Trophoblast cell (in vitro differentiated cells and primary cell): ENCODE data around the gene CIB1.

ENCODE experiments used
- DNase-seq, 2 donors: peaks; one replicate each; pipeline ENCODE4 v3.0.0-alpha.2; 2016
- H2AFZ ChIP-seq: 2 replicates; pipeline ENCODE4 v1.6.1; 2013; ENCODE audit warnings: low read length, moderate library complexity, mild to moderate bottlenecking; ENCODE audit not compliant: insufficient read depth, poor library complexity
- H2AK5ac ChIP-seq: 2 replicates; pipeline ENCODE4 v1.6.1; 2013; ENCODE audit warnings: mild to moderate bottlenecking, low read length
- H2BK120ac ChIP-seq: 2 replicates; pipeline ENCODE4 v1.6.1; 2013; ENCODE audit warnings: low read length, mild to moderate bottlenecking, moderate library complexity; ENCODE audit not compliant: insufficient read depth, poor library complexity
- H2BK12ac ChIP-seq: 2 replicates; pipeline ENCODE4 v1.6.1; 2013; ENCODE audit warnings: mild to moderate bottlenecking, low read length, moderate library complexity
- H2BK5ac ChIP-seq: 2 replicates; pipeline ENCODE4 v1.6.1; 2013; ENCODE audit warnings: low read length, low read depth, moderate library complexity, mild to moderate bottlenecking; ENCODE audit not compliant: poor library complexity
- H3K14ac ChIP-seq: 2 replicates; pipeline ENCODE4 v1.6.1; 2013; ENCODE audit warnings: mild to moderate bottlenecking, low read length
- H3K18ac ChIP-seq: 2 replicates; pipeline ENCODE4 v1.6.1; 2013; ENCODE audit warnings: mild to moderate bottlenecking, low read length
- H3K23ac ChIP-seq: 2 replicates; pipeline ENCODE4 v1.6.1; 2013; ENCODE audit warnings: low read length
- H3K27ac ChIP-seq: 2 replicates; pipeline ENCODE4 v1.5.1; 2013; ENCODE audit warnings: low read depth, mild to moderate bottlenecking, inconsistent platforms, low read length, moderate library complexity
- H3K27me3 ChIP-seq: 2 replicates; pipeline ENCODE4 v1.6.1; 2013; ENCODE audit warnings: inconsistent platforms, mild to moderate bottlenecking, low read length, moderate library complexity; ENCODE audit not compliant: insufficient read depth
- H3K36me3 ChIP-seq, 2 experiments: 1 replicate in 1 of 2; 2 replicates in 1 of 2; pipeline ENCODE4 v1.6.1; 2013; ENCODE audit warnings: low read length in 2 of 2, mild to moderate bottlenecking in 2 of 2, moderate library complexity in 1 of 2; ENCODE audit not compliant: insufficient read depth in 2 of 2, control insufficient read depth in 1 of 2
- H3K4ac ChIP-seq: 2 replicates; pipeline ENCODE4 v1.6.1; 2013; ENCODE audit warnings: low read depth, mild to moderate bottlenecking, low read length, moderate library complexity
- H3K4me1 ChIP-seq, 2 experiments: 1 replicate in 1 of 2; 2 replicates in 1 of 2; pipeline ENCODE4 v1.6.1; 2013; ENCODE audit warnings: low read length in 2 of 2, mild to moderate bottlenecking in 2 of 2, moderate library complexity in 1 of 2; ENCODE audit not compliant: insufficient read depth in 2 of 2, control insufficient read depth in 1 of 2
- H3K4me2 ChIP-seq: 2 replicates; pipeline ENCODE4 v1.6.1; 2013; ENCODE audit warnings: inconsistent platforms, mild to moderate bottlenecking, low read length, moderate library complexity
- H3K4me3 ChIP-seq: 2 replicates; pipeline ENCODE4 v1.5.1; 2013; ENCODE audit warnings: mild to moderate bottlenecking, low read depth, low read length, inconsistent platforms
- H3K79me1 ChIP-seq: one replicate; pipeline ENCODE4 v1.6.1; 2013; ENCODE audit warnings: low read length
- H3K79me2 ChIP-seq: 2 replicates; pipeline ENCODE4 v1.6.1; 2013; ENCODE audit warnings: low read length, mild to moderate bottlenecking; ENCODE audit not compliant: control insufficient read depth, insufficient read depth, poor library complexity
- H3K9ac ChIP-seq: 2 replicates; pipeline ENCODE4 v1.6.1; 2013; ENCODE audit warnings: mild to moderate bottlenecking, low read length
- H3K9me3 ChIP-seq: 2 replicates; pipeline ENCODE4 v1.6.1; 2013; ENCODE audit warnings: low read depth, mild to moderate bottlenecking, control low read depth, inconsistent platforms, low read length; ENCODE audit not compliant: insufficient read depth
- H4K12ac ChIP-seq: 2 replicates; pipeline ENCODE4 v1.6.1; 2013; ENCODE audit warnings: low read depth, mild to moderate bottlenecking, low read length, moderate library complexity
- H4K8ac ChIP-seq: 2 replicates; pipeline ENCODE4 v1.6.1; 2013; ENCODE audit warnings: low read depth, mild to moderate bottlenecking, low read length, moderate library complexity
- H4K91ac ChIP-seq: one replicate; pipeline ENCODE4 v1.6.1; 2013; ENCODE audit warnings: low read depth, mild to moderate bottlenecking, low read length, moderate library complexity
- WGBS: extraction: QIAGEN DNeasy Blood & Tissue Kit; methylation state at CpG from one replicate; pipeline ENCODE4 v1.1.7; 2013; ENCODE audit warnings: missing lambda C conversion rate; ENCODE audit not compliant: insufficient read length, insufficient coverage; ENCODE audit errors: extremely low coverage; 5-methylcytosine and 5-hydroxymethylcytosine counted together

The CIB1 gene

GRCh38 chr15:90266061-90266431 lies 32.3 kb upstream of the CIB1 start:
- H3K14ac ChIP-seq, result peak overlapping the region; percentile 81
- peak overlapping the region; percentile 73 for H3K4me3 ChIP-seq
- H2AFZ ChIP-seq, result peak overlapping the region; percentile 56
- H4K8ac ChIP-seq, result peak overlapping the region; percentile 98
- no CpG with 5 or more reads among the region's 16 CpGs for WGBS
- peaks cover 5 to 13% of the 10 kb centered on the region in 2 experiments for H3K36me3 ChIP-seq
- H3K79me1 ChIP-seq, result peaks cover 11% of the 10 kb centered on the region
- H2BK12ac ChIP-seq, result no peak overlapping the region
- DNase-seq, result peak; percentile 14 to 53
- H2AK5ac ChIP-seq, result peak overlapping the region; percentile 84
- peak overlapping the region; percentile 86 for H3K18ac ChIP-seq
- no peak overlapping the region for H3K23ac ChIP-seq
- peak overlapping the region; percentile 94 for H3K4ac ChIP-seq
- H3K4me2 ChIP-seq, result peak overlapping the region; percentile 55
- peak overlapping the region; percentile 74 for H2BK120ac ChIP-seq
- H2BK5ac ChIP-seq, result peak overlapping the region; percentile 90
- no peaks in the 10 kb centered on the region for H3K9me3 ChIP-seq
- peak overlapping the region; percentile 92 for H4K12ac ChIP-seq
- H3K27me3 ChIP-seq, result no peaks in the 10 kb centered on the region
- peak overlapping the region; percentile 96 for H3K9ac ChIP-seq
- H3K27ac ChIP-seq, result peak overlapping the region; percentile 90
- peaks cover 7 to 12% of the 10 kb centered on the region in 2 experiments for H3K4me1 ChIP-seq
- peaks cover 15% of the 10 kb centered on the region for H3K79me2 ChIP-seq
- peak overlapping the region; percentile 85 for H4K91ac ChIP-seq

DNA sequence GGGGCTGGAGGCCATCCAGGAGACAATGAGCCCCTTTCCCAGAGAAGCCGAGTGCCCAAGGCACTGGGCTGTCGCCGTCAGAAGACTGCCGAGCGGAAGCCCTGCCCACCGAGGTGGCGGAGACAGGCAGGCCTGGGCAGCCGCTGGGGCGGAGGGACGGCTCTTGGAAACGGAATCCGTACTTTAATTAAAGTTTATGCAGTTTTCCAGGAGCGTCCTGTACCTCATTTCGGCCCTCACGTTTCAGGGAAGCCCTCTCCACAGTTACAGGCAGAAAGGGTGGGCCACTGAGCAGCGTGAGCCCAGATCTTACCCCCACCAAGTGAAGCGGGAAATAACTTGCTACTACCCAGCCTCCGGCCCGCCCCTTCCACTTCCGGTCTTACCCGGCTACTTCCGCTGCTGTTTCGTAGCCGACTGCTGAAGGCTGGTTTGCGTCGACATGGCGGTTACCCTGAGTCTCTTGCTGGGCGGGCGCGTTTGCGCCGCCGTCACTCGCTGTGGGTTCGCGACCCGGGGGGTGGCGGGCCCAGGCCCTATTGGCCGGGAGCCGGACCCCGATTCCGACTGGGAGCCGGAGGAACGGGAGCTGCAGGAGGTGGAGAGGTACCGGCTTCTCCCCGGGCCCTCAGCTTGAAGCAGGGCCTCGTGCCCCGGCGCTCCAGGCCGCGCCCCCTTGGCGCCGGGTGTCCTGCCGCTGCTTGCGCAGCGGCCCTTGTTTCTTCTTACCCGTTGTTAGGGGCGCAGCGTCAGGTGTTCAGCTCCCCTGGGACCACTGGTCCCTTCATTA lies 31.7 kb upstream of the CIB1 start, which contains the start of gene NGRN:
Gene NGRN, plus strand, starts transcription at position 402 of the 790 bp plus-strand sequence. Its CDS starts 41 bp downstream, at position 443.
- no CpG with 5 or more reads among the region's 59 CpGs for WGBS
- H3K18ac ChIP-seq, result peak within 1 kb of the TSS; percentile 93
- peak within 1 kb of the TSS; percentile 85 for H4K91ac ChIP-seq
- no peak within 1 kb of the TSS for H3K23ac ChIP-seq
- H3K4me3 ChIP-seq, result peak within 1 kb of the TSS; percentile 73
- H3K36me3 ChIP-seq, result peaks cover 2 to 7% of the 10 kb centered on the region in 2 experiments
- peak within 1 kb of the TSS; percentile 82 for H2AFZ ChIP-seq
- H2BK120ac ChIP-seq, result peak within 1 kb of the TSS; percentile 74
- no peak within 1 kb of the TSS for H2BK12ac ChIP-seq
- peak within 1 kb of the TSS; percentile 90 for H2BK5ac ChIP-seq
- H4K12ac ChIP-seq, result peak within 1 kb of the TSS; percentile 92
- H3K79me1 ChIP-seq, result peaks cover 11% of the 10 kb centered on the region
- peak within 1 kb of the TSS; percentile 84 for H2AK5ac ChIP-seq
- peak within 1 kb of the TSS; percentile 98 for H4K8ac ChIP-seq
- H3K9me3 ChIP-seq, result no peaks in the 10 kb centered on the region
- peak within 1 kb of the TSS; percentile 81 for H3K14ac ChIP-seq
- peak within 1 kb of the TSS; percentile 96 for H3K9ac ChIP-seq
- H3K4me2 ChIP-seq, result peak within 1 kb of the TSS; percentile 55
- DNase-seq, result peak; percentile 87 to 91
- H3K79me2 ChIP-seq, result peaks cover 15% of the 10 kb centered on the region
- peak within 1 kb of the TSS; percentile 94 for H3K4ac ChIP-seq
- H3K27me3 ChIP-seq, result no peaks in the 10 kb centered on the region
- peak within 1 kb of the TSS; percentile 90 for H3K27ac ChIP-seq
- peaks cover 7 to 12% of the 10 kb centered on the region in 2 experiments for H3K4me1 ChIP-seq

- no peak overlapping the region for H3K4me3 ChIP-seq
- no peak overlapping the region for H2BK120ac ChIP-seq
- H2BK12ac ChIP-seq, result no peak overlapping the region
- no peak overlapping the region for H2BK5ac ChIP-seq
- peaks cover 1 to 2% of the 10 kb centered on the region in 2 experiments for H3K36me3 ChIP-seq
- H3K27ac ChIP-seq, result no peak overlapping the region
- H2AK5ac ChIP-seq, result peak overlapping the region; percentile 13
- H2AFZ ChIP-seq, result no peak overlapping the region
- H3K79me2 ChIP-seq, result peaks cover 15% of the 10 kb centered on the region
- H3K9me3 ChIP-seq, result no peaks in the 10 kb centered on the region
- no peaks in the 10 kb centered on the region for H3K27me3 ChIP-seq
- peak overlapping the region; percentile 15 for H3K14ac ChIP-seq
- no peak for DNase-seq
- H4K91ac ChIP-seq, result peak overlapping the region; percentile 0
- no peak overlapping the region for H3K4ac ChIP-seq
- H3K9ac ChIP-seq, result no peak overlapping the region
- peak overlapping the region; percentile 55 for H3K4me2 ChIP-seq
- no peak overlapping the region for H3K23ac ChIP-seq
- no peak overlapping the region for H4K12ac ChIP-seq
- no CpG with 5 or more reads among the region's 4 CpGs for WGBS
- H3K79me1 ChIP-seq, result peaks cover 11% of the 10 kb centered on the region
- peak overlapping the region; percentile 97 for H4K8ac ChIP-seq
- no peak overlapping the region for H3K18ac ChIP-seq
- peaks cover 7 to 12% of the 10 kb centered on the region in 2 experiments for H3K4me1 ChIP-seq
Measured at GRCh38 chr15:90264671-90265070, 30.9 kb upstream of the CIB1 start.

DNA sequence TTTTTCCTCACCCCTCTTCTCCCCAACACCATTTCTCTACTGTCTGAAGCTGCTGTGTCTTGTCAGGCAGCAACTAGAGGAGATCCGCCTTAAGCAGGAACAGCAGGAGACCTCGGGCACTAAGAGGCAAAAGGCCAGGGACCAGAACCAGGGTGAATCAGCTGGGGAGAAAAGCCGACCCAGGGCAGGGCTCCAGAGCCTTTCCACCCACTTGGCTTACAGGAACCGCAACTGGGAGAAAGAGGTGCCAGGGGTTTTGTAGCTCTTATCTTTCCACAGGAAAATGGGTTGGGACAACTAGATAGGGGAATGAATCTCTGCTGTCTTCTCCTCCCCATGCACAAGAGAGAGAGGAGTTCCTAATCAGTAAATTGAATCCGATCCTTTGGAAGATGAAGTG lies 28.7 kb upstream of the CIB1 start:
- Histone ChIP-seq H3K23ac (no peak overlapping the region), H2BK120ac (no peak overlapping the region), H3K18ac (no peak overlapping the region), H2BK5ac (no peak overlapping the region), H3K14ac (no peak overlapping the region), H3K4ac (no peak overlapping the region), H3K4me2 (no peak overlapping the region), H3K79me1 (peaks cover 11% of the 10 kb centered on the region), H4K12ac (no peak overlapping the region), H2AK5ac (no peak overlapping the region), H3K27me3 (no peaks in the 10 kb centered on the region), H3K9me3 (no peaks in the 10 kb centered on the region), H3K4me1 (peaks cover 7 to 12% of the 10 kb centered on the region in 2 experiments), H3K27ac (no peak overlapping the region), H3K9ac (no peak overlapping the region), H4K8ac (no peak overlapping the region), H4K91ac (no peak overlapping the region), H2AFZ (no peak overlapping the region), H3K4me3 (no peak overlapping the region), H2BK12ac (no peak overlapping the region), H3K79me2 (peaks cover 15% of the 10 kb centered on the region), H3K36me3 (peaks cover 0 to 2% of the 10 kb centered on the region in 2 experiments)
- DNase-seq, result no peak
- WGBS, result no CpG with 5 or more reads among the region's 5 CpGs
